HepG2 (cell line): Measurements from ENCODE around the gene PLA2R1. TPM values are rescaled to one million over a fixed set of nuclear protein-coding genes. Genes with fewer than 3 reads are reported as not detected.
A peak's percentile ranks its signal among the peaks of the same experiment; 100 is the strongest.

ENCODE experiments used
- ARNTL ChIP-seq: sonication (generic); formaldehyde crosslinking; IDR thresholded peaks from 2 replicates; pipeline ENCODE4 v1.4.0; 2020; ENCODE audit warnings: mild to moderate bottlenecking, missing genetic modification reagents
- FOXO1 ChIP-seq: sonication (generic); formaldehyde crosslinking; IDR thresholded peaks from 2 replicates; pipeline ENCODE4 v1.4.0; 2020; ENCODE audit warnings: missing genetic modification reagents
- FUBP1 ChIP-seq: sonication (generic); formaldehyde crosslinking; IDR thresholded peaks from 2 replicates; pipeline ENCODE4 v1.5.1; 2020; ENCODE audit warnings: missing genetic modification reagents, mild to moderate bottlenecking, borderline replicate concordance
- HNRNPK ChIP-seq: fragments of 200-400 bp; formaldehyde crosslinking; IDR thresholded peaks from 2 replicates; pipeline ENCODE4 v1.6.1; 2018; ENCODE audit warnings: low read length, low read depth, moderate library complexity, mild to moderate bottlenecking; ENCODE audit not compliant: poor library complexity, severe bottlenecking
- IKZF4 ChIP-seq: sonication (generic); formaldehyde crosslinking; IDR thresholded peaks from 2 replicates; pipeline ENCODE4 v1.5.1; 2020; ENCODE audit warnings: borderline replicate concordance, mild to moderate bottlenecking, low read depth, missing genetic modification reagents; ENCODE audit errors: not compliant biosample characterization
- ISL2 ChIP-seq: sonication (generic); formaldehyde crosslinking; IDR thresholded peaks from 2 replicates; pipeline ENCODE4 v1.5.0; 2020; ENCODE audit warnings: missing genetic modification reagents
- MYNN ChIP-seq: sonication (generic); formaldehyde crosslinking; IDR thresholded peaks from 2 replicates; pipeline ENCODE4 v1.4.0; 2020; ENCODE audit warnings: mild to moderate bottlenecking, low read depth, missing genetic modification reagents
- NAIF1 ChIP-seq: sonication (generic); formaldehyde crosslinking; IDR thresholded peaks from 2 replicates; pipeline ENCODE4 v1.5.0; 2020; ENCODE audit warnings: mild to moderate bottlenecking, missing genetic modification reagents, borderline replicate concordance
- RFX3 ChIP-seq: IDR thresholded peaks from 2 replicates; pipeline ENCODE4 v1.6.1; 2016; ENCODE audit warnings: missing biosample characterization, missing genetic modification reagents
- SKI ChIP-seq: fragments of 450-650 bp; IDR thresholded peaks from one replicate; pipeline ENCODE4 v1.6.1; 2018; ENCODE audit warnings: mild to moderate bottlenecking; ENCODE audit not compliant: partially characterized antibody
- SOX6 ChIP-seq, 2 experiments: fragments of 450-650 bp in 1 of 2; sonication (generic) in 1 of 2; formaldehyde crosslinking in 1 of 2; IDR thresholded peaks; 2 replicates each; pipeline versions ENCODE4 v1.4.0 to v1.6.1; 2017 to 2020; ENCODE audit warnings: antibody characterized with exemption in 1 of 2, mild to moderate bottlenecking in 1 of 2, missing genetic modification reagents in 1 of 2
- SRSF4 ChIP-seq: fragments of 200-400 bp; formaldehyde crosslinking; IDR thresholded peaks from one replicate; pipeline ENCODE4 v1.6.1; 2018; ENCODE audit warnings: mild to moderate bottlenecking, low read depth, low read length, moderate library complexity; ENCODE audit not compliant: poor library complexity, severe bottlenecking
- TAF15 ChIP-seq: fragments of 200-400 bp; formaldehyde crosslinking; IDR thresholded peaks from one replicate; pipeline ENCODE4 v1.6.1; 2018; ENCODE audit warnings: mild to moderate bottlenecking, low read depth, low read length; ENCODE audit not compliant: poor library complexity, severe bottlenecking
- ZBTB37 ChIP-seq: sonication (generic); formaldehyde crosslinking; IDR thresholded peaks from 2 replicates; pipeline ENCODE4 v1.4.0; 2020; ENCODE audit warnings: mild to moderate bottlenecking, missing genetic modification reagents
- ZNF292 ChIP-seq: sonication (generic); formaldehyde crosslinking; IDR thresholded peaks from 2 replicates; pipeline ENCODE4 v1.8.1; 2022; ENCODE audit warnings: mild to moderate bottlenecking, low read depth, missing genetic modification reagents, borderline replicate concordance
- ZNF3 ChIP-seq: IDR thresholded peaks from 2 replicates; pipeline ENCODE4 v1.7.0; 2017; ENCODE audit warnings: inconsistent platforms
- ZNF354B ChIP-seq: sonication (generic); formaldehyde crosslinking; IDR thresholded peaks from 2 replicates; pipeline ENCODE4 v1.8.0; 2022; ENCODE audit warnings: mild to moderate bottlenecking, missing genetic modification reagents
- ZNF576 ChIP-seq: sonication (generic); formaldehyde crosslinking; IDR thresholded peaks from 2 replicates; pipeline ENCODE4 v1.4.0; 2020; ENCODE audit warnings: mild to moderate bottlenecking, missing genetic modification reagents
- ZZZ3 ChIP-seq: sonication (generic); formaldehyde crosslinking; IDR thresholded peaks from 2 replicates; pipeline ENCODE4 v1.4.0; 2020; ENCODE audit warnings: missing genetic modification reagents, mild to moderate bottlenecking, borderline replicate concordance
- polyA plus RNA-seq, 8 experiments: library from polyadenylated mRNA; depleted of rRNA in 3 of 8; stranded (reverse) in 7 of 8; unstranded in 1 of 8; fragments of >200 nt; fragmentation: Illumina TruSeq in 4 of 8; extraction: Trizol in 4 of 8; gene quantifications; 2 replicates each; pipeline versions ENCODE4 v1.2.1 to v1.2.3, GENCODE V29; 2011 to 2016; ENCODE audit warnings: low read depth in 4 of 8, missing spikeins in 1 of 8, mixed read lengths in 1 of 8; ENCODE audit not compliant: insufficient read depth in 1 of 8
- total RNA-seq, 5 experiments: library from RNA; depleted of rRNA; stranded (reverse); fragments of >200 nt; fragmentation: Illumina TruSeq; extraction: Trizol; gene quantifications; 2 replicates each; pipeline ENCODE4 v1.2.3, GENCODE V29; 2016; ENCODE audit warnings: low read depth in 1 of 5
- TF ChIP-seq, protein P1 (sequence below): sonication (generic); formaldehyde crosslinking; IDR thresholded peaks from 2 replicates; pipeline ENCODE4 v1.4.0; 2020; ENCODE audit warnings: missing genetic modification reagents, borderline replicate concordance
- TF ChIP-seq, protein P2 (sequence below): IDR thresholded peaks from 2 replicates; pipeline ENCODE4 v1.6.1; 2016; ENCODE audit warnings: low read depth, control low read depth

PLA2R1 gene
- total and polyA plus RNA-seq, 2 of the 13 experiments (the other 11 are each of a cell fraction or from before 2014, with no cell fraction given), result not detected

DNA sequence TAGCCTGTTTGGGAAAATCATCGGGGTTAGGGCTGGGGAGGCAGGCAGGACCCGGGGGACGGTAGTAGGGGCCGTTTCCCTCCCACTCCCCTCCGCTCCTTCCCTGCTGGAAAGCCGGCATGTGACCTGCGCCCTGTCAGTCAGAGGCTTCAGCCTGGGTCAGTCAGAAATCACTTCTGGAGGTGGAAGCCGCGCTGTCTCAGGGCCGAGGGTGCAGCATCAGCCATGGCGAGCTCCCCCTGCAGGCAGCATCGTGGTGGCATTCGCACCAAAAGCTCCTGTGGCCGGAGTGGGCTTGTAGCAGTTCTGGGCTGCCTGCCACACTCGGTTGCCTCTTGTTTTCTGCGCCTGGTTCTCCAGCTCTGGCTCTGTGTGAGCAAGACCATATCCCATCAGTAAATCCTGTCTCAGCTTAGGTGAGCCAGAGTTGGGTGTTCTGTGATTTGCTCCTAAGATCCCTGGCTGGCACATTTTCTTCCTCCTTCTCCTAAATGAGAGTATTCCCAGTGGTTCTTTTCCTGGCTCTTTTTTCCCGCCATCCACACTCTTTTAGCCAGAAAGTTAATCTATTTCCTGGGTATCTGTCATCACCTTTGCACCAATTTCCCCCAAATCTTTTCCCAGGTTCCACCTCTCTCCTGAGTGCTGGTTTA lies 140.5 kb downstream of the PLA2R1 start (continued):
- TF ChIP-seq ZBTB37 (no peak), FUBP1 (CRISPR knock-in tag) (no peak), ZZZ3 (CRISPR knock-in tag) (0 out of 2 replicates have a peak, but pooled peaks have one; percentile 51), HNRNPK (no peak), RFX3 (CRISPR knock-in tag) (no peak), ZNF3 (CRISPR knock-in tag) (no peak), NAIF1 (CRISPR knock-in tag) (no peak), TAF15 (no peak), FOXO1 (CRISPR knock-in tag) (peak; percentile 51; the same call in 1 of the 2 replicates), SKI (no peak), MYNN (CRISPR knock-in tag) (no peak), ZNF292 (peak; percentile 50; the same call in 1 of the 2 replicates), SOX6 (IDR thresholded peaks at IDR 0.05) (no peak), SOX6 (CRISPR knock-in tag; IDR thresholded peaks at IDR 0.05) (peak; percentile 26; the same call in 1 of the 2 replicates), ISL2 (0 out of 2 replicates have a peak, but pooled peaks have one; percentile 29), ZNF576 (no peak), SRSF4 (no peak), ARNTL (CRISPR knock-in tag) (no peak), ZNF354B (CRISPR knock-in tag) (no peak), IKZF4 (CRISPR knock-in tag) (no peak)
- TF ChIP-seq, protein P1, sequence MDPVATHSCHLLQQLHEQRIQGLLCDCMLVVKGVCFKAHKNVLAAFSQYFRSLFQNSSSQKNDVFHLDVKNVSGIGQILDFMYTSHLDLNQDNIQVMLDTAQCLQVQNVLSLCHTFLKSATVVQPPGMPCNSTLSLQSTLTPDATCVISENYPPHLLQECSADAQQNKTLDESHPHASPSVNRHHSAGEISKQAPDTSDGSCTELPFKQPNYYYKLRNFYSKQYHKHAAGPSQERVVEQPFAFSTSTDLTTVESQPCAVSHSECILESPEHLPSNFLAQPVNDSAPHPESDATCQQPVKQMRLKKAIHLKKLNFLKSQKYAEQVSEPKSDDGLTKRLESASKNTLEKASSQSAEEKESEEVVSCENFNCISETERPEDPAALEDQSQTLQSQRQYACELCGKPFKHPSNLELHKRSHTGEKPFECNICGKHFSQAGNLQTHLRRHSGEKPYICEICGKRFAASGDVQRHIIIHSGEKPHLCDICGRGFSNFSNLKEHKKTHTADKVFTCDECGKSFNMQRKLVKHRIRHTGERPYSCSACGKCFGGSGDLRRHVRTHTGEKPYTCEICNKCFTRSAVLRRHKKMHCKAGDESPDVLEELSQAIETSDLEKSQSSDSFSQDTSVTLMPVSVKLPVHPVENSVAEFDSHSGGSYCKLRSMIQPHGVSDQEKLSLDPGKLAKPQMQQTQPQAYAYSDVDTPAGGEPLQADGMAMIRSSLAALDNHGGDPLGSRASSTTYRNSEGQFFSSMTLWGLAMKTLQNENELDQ (CRISPR knock-in tag), result peak; percentile 85; the same call in 1 of the 2 replicates
- TF ChIP-seq, protein P2, sequence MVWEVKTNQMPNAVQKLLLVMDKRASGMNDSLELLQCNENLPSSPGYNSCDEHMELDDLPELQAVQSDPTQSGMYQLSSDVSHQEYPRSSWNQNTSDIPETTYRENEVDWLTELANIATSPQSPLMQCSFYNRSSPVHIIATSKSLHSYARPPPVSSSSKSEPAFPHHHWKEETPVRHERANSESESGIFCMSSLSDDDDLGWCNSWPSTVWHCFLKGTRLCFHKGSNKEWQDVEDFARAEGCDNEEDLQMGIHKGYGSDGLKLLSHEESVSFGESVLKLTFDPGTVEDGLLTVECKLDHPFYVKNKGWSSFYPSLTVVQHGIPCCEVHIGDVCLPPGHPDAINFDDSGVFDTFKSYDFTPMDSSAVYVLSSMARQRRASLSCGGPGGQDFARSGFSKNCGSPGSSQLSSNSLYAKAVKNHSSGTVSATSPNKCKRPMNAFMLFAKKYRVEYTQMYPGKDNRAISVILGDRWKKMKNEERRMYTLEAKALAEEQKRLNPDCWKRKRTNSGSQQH (CRISPR knock-in tag), result no peak
